ENCODE results near the gene L3MBTL2. TPM values are rescaled to one million over a fixed set of nuclear protein-coding genes. Genes with fewer than 3 reads are reported as not detected.

Gene L3MBTL2
- total RNA-seq, 1 donor = 19.6 TPM

DNA sequence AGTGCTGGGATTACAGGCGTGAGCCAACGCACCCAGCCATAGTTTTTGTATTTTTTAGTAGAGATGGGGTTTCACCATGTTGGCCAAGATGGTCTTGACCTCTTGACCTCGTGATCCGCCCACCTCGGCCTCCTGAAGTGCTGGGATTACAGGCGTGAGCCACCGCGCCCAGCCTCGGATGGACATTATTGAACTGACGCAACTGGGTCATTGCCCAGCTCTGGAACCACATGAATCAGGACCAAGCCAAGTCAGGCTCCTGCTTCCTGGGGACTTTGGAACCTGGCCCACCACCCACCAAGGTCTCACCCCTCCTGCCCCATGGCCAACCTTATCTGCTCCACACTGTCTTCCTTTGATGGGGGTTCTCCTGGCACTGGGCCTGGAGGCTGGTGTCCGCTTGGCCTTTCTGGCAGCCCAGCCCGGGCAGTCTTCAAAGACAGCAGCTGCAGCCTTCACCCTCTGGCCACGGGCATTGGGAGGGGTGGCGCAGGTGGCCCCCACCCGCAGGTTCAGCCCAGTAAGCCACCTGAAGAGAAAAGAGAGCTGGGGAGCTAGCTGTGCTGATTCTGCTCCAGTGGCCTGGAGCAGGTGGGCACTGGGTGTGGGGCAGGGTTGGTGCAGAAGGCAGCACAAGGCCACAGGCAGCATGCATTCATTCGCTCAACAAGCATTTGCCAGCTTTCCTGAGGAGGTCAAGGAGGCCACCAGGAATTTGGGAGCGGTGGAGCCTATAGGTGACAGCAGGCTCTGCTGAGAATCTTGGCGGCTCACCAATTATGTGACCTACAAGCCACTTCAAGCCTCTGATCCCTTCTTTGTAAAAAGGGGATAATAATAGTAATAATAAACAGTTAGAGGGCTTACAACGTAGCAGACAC lies 29.9 kb downstream of the L3MBTL2 start:
- no peak for DNase-seq (ENCODE audit: low read depth)
- TF ChIP-seq, protein P1, sequence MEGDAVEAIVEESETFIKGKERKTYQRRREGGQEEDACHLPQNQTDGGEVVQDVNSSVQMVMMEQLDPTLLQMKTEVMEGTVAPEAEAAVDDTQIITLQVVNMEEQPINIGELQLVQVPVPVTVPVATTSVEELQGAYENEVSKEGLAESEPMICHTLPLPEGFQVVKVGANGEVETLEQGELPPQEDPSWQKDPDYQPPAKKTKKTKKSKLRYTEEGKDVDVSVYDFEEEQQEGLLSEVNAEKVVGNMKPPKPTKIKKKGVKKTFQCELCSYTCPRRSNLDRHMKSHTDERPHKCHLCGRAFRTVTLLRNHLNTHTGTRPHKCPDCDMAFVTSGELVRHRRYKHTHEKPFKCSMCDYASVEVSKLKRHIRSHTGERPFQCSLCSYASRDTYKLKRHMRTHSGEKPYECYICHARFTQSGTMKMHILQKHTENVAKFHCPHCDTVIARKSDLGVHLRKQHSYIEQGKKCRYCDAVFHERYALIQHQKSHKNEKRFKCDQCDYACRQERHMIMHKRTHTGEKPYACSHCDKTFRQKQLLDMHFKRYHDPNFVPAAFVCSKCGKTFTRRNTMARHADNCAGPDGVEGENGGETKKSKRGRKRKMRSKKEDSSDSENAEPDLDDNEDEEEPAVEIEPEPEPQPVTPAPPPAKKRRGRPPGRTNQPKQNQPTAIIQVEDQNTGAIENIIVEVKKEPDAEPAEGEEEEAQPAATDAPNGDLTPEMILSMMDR (IDR thresholded peaks at IDR 0.05; ENCODE audit: insufficient read depth, low read length) = no peak

DNA sequence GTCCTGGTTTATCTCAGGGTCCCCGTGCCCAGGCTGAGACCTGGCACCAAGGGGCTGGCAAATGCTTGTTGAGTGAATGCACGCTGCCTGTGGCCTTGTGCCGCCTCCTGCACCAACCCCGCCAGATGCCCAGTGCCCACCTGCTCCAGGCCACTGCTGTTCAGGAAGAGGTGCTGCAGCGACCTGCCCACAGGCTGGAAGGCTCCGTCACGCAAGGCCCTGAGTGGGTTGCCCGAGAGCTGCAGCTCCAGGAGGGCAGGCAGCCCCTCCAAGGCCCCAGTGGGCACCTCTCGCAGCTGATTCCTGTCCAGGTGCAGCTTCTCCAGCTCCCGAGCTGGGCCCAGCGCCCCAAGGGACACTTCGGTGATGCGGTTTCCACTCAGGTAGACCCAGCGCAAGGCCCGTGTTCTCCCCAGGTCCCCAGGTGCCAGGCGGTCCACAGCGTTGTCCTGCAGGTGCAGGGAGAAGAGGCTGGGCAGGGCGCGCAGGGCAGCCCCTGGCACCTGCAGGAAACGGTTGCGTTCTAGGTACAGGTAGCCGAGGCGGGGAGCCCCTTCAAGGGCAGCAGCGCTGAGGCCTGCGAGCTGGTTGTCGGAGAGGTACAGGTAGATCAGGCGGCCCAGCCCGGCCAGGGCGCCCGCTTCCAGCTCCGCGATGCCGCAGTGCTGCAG lies 32.1 kb downstream of the L3MBTL2 start:
- H3K4me3 ChIP-seq (ENCODE audit: low read depth, low read length) = no peak overlapping the region
- TF ChIP-seq, protein P1 (IDR thresholded peaks at IDR 0.05; ENCODE audit: insufficient read depth, low read length) = no peak
- no peak for DNase-seq (ENCODE audit: low read depth)

More for the DNA sequence above, 29.9 kb downstream of the L3MBTL2 start:
- H3K4me3 ChIP-seq (ENCODE audit: low read depth, low read length) = no peak overlapping the region

DNA sequence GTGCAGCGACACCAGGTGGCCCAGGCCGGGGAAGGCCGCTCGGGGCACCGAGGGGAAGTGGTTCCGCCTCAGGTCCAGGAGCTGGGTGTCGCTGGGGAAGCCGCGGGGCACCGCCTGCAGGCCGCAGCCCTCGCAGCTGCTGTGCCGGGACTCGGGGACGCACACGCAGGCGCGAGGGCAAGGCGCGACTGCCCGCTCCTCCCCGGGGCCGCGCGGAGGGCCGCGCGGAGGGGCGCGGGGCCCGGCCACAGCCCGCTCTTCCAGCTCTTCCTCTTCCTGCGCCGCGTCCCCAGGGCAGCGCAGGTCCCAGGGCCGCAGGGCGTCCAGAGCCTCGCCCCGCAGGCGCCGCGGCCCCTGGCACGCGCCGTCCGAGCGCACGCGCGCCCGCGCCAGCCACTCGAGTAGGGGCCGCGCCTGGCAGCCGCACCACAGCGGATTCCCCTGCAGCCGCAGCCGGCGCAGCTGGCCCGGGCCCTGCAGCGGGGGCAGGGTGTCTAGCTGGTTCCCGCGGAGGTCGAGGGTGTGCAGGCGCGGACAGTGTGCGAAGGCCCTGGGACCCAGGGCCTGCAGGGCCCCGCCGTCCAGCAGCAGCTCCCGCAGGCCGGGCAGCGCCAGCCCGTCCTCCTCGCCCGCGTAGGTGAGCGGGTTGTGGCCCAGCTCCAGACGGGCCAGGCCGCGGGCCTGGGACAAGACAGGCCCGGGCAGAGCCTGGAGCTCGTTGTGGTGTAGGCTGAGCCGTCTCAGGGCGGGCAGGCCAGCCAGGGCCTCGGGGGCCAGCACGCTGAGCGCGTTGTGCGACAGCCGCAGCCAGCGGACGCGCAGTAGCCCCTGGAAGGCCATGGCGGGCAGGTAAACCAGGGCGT lies 32.8 kb downstream of the L3MBTL2 start:
- TF ChIP-seq, protein P1 (IDR thresholded peaks at IDR 0.05; ENCODE audit: insufficient read depth, low read length) = peak; percentile 38
- no peak for DNase-seq (ENCODE audit: low read depth)
- H3K4me3 ChIP-seq (ENCODE audit: low read depth, low read length) = peak overlapping the region; percentile 17

DNA sequence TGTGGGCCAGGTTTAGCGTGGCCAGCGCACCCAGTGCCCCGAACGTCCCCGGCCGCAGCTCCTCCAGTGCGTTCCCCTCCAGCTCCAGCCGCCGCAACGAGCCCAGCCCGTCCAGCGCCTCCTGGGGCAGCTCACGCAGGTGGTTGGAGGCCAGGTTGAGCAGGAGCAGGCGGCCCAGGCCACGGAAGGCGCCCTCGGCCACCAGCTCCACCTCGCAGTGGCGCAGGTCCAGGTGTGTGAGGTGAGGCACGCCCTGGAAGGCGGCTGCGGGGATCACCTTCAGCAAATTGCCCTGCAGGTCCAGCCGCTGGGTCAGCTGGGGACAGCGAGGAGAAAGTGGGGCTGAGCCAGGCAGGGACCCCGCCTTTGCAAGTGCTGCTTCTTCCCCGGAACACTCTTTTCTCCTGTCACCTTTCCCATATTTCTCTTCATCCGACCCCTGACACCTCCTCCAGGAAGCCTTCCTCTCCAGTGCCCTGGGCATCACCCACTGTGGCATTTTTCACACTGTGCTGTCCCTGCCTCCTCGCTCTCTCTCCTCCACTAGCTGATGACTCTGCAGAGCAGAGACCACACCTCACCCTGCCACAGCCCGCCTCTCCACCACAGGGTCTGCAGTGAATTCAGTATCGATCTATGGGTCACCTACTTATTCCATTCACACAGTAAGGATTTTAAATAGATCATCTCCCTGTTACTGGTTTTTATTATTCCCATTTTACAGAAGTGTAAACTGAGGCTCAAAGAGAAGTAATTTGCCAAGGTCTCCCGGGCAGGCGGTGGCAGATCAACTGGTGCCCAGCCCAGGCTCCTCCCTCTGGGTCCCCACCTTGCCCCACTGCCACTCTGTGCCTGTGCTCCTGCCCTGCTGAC lies 33.7 kb downstream of the L3MBTL2 start:
- no peak for DNase-seq (ENCODE audit: low read depth)
- no peak overlapping the region for H3K4me3 ChIP-seq (ENCODE audit: low read depth, low read length)
- TF ChIP-seq, protein P1 (IDR thresholded peaks at IDR 0.05; ENCODE audit: insufficient read depth, low read length) = no peak

DNA sequence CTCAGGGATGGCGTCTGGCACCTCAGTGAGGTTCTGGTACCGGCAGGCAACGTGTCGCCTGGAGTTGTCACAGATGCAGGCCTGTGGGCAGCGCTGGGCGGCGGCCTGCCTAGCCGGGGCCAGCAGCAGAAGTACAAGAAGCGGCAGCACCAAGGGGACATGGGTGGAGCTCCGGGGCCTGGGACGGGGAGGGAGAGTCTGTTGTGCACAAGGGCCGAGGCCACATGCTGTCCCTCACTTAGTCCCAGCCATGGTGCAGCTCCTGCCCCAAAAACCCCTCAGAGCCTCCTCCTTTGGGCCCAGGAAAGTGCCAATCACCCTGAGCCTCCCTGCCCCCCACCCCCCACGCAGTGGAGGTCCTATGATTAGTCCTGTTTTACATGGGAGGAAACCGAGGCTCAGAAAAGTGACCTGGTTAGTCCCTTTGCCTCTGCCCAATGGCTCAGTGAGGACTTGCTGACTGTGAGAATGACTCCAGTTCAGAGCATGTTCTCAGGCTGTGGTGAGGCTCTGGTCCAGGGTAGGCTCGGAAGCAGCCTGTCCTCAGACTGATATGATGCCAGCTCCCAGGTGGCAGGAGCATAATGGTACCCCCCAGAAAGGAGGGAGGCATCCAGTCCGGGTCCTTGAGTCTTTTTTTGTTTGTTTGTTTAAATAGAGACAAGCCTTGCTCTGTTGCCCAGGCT lies 34.5 kb downstream of the L3MBTL2 start:
- no peak for DNase-seq (ENCODE audit: low read depth)
- no peak overlapping the region for H3K4me3 ChIP-seq (ENCODE audit: low read depth, low read length)
- TF ChIP-seq, protein P1 (IDR thresholded peaks at IDR 0.05; ENCODE audit: insufficient read depth, low read length) = no peak

All from fibroblast of the aortic adventitia (primary cell).